Esophagus muscularis mucosa (tissue), 4 donors: ENCODE data around the gene CROCC2.

Experiments
- CTCF ChIP-seq, 3 experiments: fragments of 200-600 bp in 2 of 3; fragments of 450-650 bp in 1 of 3; sonication (generic) in 2 of 3; IDR thresholded peaks; one replicate each; pipeline ENCODE4 v1.5.1; 2017 to 2019; ENCODE audit warnings: antibody characterized with exemption in 3 of 3, mild to moderate bottlenecking in 2 of 3, moderate library complexity in 1 of 3
- EP300 ChIP-seq: sonication (generic); formaldehyde crosslinking; IDR thresholded peaks from one replicate; pipeline ENCODE4 v1.6.1; 2017; ENCODE audit warnings: antibody characterized with exemption
- POLR2AphosphoS5 ChIP-seq, 2 donors: sonication (generic); formaldehyde crosslinking; IDR thresholded peaks; one replicate each; pipeline ENCODE4 v1.6.1; 2017; ENCODE audit warnings: antibody characterized with exemption in 2 of 2

GRCh38 chr2:241025639-241026038, 119.5 kb downstream of the CROCC2 start:
- no peak for TF ChIP-seq CTCF (IDR thresholded peaks at IDR 0.05)
- TF ChIP-seq POLR2AphosphoS5 (IDR thresholded peaks at IDR 0.05): no peak
- TF ChIP-seq EP300: no peak
